Measurements from ENCODE around the gene DCAF7.

- TF ChIP-seq CTCF (IDR thresholded peaks at IDR 0.05) (no peak), POLR2AphosphoS5 (IDR thresholded peaks at IDR 0.05; ENCODE audit: low read depth, low read length) (no peak), SIN3A (IDR thresholded peaks at IDR 0.05; ENCODE audit: borderline replicate concordance, insufficient read depth, low read depth, low read length) (no peak), REST (IDR thresholded peaks at IDR 0.05; ENCODE audit: insufficient read depth in 1 of 2, low read depth in 2 of 2, low read length in 1 of 2) (no peak)
These were observed 19.0 kb upstream of the DCAF7 start for GRCh38 chr17:63531022-63531965.
